Thyroid gland (tissue), 4 donors: ENCODE results near the gene RPLP2.

ENCODE experiments used
- POLR2A ChIP-seq, 2 donors: fragments of 450-650 bp; IDR thresholded peaks; one replicate each; pipeline ENCODE4 v1.6.1; 2017; ENCODE audit warnings: antibody characterized with exemption in 2 of 2, mild to moderate bottlenecking in 2 of 2, moderate library complexity in 1 of 2
- TF ChIP-seq, protein P1 (sequence below), 6 experiments: fragments of 200-600 bp in 3 of 6; fragments of 450-650 bp in 3 of 6; sonication (generic) in 3 of 6; IDR thresholded peaks; one replicate each; pipeline ENCODE4 v1.5.1; 2016 to 2019; ENCODE audit warnings: antibody characterized with exemption in 6 of 6, mild to moderate bottlenecking in 2 of 6, inconsistent platforms in 1 of 6, moderate library complexity in 1 of 6

DNA sequence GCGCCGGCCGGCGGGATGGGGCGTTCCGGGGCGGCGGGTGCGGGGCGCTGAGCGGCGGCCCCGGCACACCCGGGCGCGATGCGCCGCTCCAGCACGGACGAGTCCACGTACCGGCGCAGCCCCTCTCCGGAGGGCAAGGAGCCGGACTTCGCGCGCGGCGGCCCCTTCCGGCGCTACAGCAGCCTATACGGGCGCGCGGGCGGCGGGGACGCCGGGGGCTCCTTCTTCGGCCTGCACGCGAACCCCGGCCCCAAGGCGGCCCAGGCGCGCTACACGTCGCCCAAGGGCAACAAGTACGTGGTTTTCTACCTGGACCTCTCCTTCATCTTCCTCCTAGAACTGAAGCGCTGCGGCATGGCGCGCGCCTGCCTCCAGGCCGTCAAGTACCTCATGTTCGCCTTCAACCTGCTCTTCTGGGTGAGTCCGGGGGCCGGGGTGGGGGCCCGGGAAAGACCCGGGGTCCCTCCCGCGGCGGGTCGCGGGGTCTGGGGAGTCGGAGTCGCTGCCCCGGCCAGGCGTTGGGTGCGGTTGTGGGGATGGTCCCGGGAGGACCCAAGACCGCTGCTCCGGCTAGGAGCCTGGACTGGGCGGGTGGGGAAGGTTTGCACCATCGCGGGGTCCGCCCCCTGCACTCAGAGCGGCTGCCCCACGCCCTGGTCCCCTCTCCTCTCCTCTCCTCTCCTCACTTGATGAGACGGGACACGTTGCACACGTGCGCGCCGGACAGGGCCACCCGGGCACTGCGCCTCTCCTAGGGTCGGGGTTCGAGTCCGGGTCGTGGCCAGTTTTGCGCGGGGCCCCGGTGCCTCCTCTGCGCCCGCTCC, 40.4 kb downstream of the RPLP2 start:
- TF ChIP-seq, protein P1, sequence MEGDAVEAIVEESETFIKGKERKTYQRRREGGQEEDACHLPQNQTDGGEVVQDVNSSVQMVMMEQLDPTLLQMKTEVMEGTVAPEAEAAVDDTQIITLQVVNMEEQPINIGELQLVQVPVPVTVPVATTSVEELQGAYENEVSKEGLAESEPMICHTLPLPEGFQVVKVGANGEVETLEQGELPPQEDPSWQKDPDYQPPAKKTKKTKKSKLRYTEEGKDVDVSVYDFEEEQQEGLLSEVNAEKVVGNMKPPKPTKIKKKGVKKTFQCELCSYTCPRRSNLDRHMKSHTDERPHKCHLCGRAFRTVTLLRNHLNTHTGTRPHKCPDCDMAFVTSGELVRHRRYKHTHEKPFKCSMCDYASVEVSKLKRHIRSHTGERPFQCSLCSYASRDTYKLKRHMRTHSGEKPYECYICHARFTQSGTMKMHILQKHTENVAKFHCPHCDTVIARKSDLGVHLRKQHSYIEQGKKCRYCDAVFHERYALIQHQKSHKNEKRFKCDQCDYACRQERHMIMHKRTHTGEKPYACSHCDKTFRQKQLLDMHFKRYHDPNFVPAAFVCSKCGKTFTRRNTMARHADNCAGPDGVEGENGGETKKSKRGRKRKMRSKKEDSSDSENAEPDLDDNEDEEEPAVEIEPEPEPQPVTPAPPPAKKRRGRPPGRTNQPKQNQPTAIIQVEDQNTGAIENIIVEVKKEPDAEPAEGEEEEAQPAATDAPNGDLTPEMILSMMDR (IDR thresholded peaks at IDR 0.05), result no peak
- no peak for TF ChIP-seq POLR2A (IDR thresholded peaks at IDR 0.05)
